NCI-H1417 (cell line): ENCODE measurements around the gene TMEM141.

Experiments
- DNase-seq, 3 experiments: peaks; one replicate each; lab custom pipeline; 2025; lab: John Stamatoyannopoulos, UW

Gene TMEM141

DNA sequence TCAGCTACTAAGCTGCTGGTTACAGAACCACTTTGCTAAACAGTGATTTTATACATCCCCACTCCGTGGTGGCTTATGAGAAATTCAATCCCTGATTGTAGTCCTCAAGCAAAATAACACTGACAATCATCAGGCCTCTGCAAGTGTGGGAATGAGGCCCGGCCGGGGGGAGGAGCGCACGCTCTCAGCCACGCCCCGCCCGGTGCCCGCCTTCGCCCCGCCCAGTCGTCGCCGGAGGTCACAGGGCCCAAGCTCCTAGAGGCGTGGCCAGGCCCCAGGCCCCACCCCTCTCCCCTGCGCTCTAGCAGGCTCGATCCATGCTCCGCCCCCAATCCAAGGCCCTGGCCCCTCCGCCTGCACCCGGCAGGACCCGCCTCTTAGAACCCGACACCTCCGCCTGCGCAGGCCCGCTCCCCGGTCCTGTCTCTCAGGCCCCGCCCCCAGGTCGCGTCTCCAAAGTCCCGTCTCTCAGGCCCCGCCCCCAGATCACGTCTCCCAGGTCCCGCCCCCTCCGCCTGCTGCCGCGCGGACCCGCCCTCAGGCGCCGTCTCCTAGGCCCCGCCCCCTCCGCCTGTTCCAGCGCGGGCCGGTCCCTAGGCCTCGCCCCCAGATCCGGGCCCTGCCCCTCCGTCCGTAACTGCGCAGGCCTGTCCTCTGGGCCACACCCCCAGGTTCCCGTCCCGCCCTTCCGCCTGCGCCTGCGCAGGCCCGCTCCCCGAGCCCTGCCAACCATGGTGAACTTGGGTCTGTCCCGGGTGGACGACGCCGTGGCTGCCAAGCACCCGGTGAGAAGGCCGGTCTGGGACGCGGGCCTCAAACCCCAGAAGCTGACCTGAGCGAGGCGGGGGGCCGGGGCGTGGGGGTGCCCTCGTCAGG, at the start of gene TMEM141:
Gene TMEM141 (plus strand): TSS at position 705 of the 876 bp plus-strand sequence. CDS start 27 bp downstream, at position 732.
- peak; percentile 97 to 100 (median 99) for DNase-seq

DNA sequence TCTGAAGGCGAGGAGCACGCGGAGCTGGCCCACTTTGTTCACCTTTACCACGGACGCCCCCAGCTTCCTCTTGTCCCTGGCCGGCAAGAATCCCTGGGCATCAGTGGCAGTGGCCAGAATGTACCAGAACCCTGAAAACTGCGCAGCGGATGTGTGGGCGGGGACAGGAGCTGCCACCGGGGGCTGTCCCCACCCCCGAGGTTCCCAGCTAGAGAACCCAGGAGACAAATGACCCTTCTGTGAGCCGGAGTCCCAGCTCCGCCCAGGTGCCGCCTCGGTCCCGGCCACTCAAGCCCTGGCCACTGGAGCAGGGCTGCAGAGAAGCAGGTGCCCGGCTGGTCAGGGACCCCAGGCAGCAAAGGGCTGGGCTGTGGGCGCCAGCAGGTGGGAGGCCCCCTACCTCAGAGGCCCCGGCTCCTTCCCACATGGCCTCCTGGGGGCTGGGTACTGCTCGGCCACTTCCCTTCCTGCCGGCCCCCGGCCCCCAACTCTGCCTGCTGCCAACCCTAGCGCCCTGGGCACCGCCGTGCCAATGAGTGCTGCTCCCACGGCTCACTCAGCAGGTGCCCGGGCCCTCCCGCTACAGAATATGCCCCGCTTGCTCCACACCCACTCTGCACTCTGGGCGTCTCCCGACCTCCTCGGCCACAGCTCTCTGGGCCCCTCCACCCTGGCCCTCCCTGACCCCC, 49.1 kb upstream of the TMEM141 start:
- DNase-seq, result peak in 2 of 3 experiments; percentile 62 to 75

DNA sequence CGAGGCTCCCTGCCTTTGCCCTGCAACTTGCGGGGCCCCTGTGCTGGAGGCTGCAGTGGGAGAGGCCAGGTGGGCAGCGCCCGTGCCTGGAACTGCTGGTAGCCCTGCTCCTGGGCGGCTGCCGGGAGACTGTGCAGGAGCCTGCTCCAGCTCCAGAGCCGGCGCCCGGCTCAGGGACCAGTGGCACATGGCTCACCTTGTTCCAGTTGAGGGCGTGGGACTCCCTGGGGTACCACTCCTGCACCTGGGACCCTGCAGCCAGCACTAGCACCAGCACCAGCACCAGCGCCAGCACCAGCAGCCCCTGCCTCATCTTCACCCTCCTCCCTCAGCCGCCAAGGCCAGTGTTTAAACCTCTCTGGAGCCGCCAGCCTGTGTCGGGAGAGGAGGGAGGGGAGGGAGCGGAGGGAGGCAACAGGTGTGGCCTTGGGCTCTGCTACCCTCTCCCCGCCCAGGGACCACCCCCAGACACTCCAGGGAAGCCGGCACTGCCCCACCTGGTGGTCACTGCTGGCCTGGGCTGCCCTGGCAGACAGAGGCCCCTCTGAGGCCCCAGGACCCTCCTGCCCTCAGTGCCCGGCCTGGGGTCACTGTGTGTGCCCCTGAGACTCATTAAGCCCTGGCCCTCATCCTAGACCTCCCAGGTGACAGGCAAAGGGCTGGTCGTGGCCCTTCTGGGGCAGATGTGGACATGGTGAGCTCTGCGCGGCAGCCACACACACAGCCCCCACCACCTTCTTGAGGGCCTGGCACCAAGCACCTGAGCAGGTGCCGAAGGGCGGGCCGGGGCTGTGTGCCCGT, 48.4 kb upstream of the TMEM141 start, which contains the start of gene LCN10:
Gene LCN10 (minus strand): TSS at position 350 of the 801 bp plus-strand sequence. CDS start 37 bp downstream, at position 313.
- DNase-seq, result peak in 2 of 3 experiments; percentile 77 to 87

DNA sequence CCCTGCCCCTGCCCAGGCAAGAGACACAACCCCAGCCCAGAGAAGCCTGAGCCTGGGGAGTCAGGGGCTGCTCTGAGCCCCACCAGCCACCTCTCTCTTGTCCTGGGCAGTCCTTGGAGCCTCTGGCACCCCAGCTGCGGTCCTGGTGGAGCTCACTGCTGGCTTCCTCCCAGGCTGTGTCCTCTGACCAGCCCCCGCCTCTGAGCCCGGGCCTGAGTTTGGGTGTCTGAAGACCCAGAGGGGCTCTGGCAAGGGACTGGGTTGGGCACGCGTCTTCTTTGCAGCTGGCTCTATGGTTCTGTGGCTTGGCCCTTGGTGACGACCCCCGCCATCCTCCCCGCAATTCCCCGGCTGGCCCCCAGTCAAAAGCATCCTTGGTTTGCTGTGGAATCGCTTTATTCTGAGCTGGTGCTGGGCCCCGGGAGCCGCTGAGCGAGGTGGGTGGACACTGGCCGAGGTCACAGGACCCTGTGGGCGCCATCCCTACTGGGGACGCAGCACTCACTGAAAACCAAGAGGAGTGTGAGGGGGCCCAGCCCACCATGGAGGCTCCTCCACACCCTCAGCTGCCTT, 47.4 kb upstream of the TMEM141 start:
- no peak for DNase-seq

- DNase-seq, result no peak
Observed at GRCh38 chr9:136744773-136745172, 46.4 kb upstream of the TMEM141 start.

GRCh38 chr9:136745389-136746154, 45.6 kb upstream of the TMEM141 start:
- no peak for DNase-seq

GRCh38 chr9:136746155-136746490, 45.0 kb upstream of the TMEM141 start:
- no peak for DNase-seq

DNA sequence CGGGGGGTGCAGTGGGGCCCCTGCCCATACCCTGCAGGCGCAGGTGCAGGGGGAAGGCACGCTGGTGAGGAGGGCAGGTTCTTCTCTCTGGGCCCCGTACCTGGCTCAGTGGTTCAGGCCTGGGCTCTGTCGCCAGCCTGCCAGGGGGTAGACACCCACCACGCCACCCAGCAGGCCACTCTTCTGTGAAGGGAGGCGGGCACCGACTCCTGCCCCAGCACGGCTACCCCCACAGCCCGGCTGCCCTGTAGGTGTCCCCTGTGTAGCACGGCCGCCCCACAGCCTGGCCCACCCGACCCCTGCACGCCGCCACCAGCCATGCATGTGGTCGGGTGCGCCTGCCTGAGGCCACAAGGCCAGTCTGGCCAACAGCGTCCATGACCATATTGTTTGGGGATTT, 44.5 kb upstream of the TMEM141 start:
- no peak for DNase-seq

GRCh38 chr9:136747161-136748060, 43.7 kb upstream of the TMEM141 start:
- no peak for DNase-seq

DNA sequence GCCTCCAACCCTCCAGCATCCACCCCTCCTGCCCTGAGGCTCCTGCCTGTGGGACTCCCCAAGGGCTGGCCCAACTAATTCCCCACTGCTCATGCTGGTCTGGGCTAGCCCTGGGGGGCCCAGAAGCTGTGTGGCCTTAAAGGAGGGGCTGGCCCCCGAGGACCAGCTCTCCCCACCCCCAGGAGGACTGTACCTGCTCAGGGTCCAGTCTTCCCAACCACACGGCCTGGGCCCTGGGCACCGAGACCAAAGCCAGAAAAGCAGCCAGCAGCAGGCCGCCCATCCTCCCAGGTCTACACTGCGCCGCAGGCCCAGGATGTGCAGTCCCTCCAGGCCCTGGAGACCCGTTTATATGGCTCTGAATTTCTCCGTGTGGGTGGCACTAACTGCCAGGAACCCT, 42.9 kb upstream of the TMEM141 start, which contains the start of gene LCN6:
Gene LCN6 (minus strand): TSS at position 325 of the 400 bp plus-strand sequence. CDS start 42 bp downstream, at position 283.
- DNase-seq, result no peak

DNA sequence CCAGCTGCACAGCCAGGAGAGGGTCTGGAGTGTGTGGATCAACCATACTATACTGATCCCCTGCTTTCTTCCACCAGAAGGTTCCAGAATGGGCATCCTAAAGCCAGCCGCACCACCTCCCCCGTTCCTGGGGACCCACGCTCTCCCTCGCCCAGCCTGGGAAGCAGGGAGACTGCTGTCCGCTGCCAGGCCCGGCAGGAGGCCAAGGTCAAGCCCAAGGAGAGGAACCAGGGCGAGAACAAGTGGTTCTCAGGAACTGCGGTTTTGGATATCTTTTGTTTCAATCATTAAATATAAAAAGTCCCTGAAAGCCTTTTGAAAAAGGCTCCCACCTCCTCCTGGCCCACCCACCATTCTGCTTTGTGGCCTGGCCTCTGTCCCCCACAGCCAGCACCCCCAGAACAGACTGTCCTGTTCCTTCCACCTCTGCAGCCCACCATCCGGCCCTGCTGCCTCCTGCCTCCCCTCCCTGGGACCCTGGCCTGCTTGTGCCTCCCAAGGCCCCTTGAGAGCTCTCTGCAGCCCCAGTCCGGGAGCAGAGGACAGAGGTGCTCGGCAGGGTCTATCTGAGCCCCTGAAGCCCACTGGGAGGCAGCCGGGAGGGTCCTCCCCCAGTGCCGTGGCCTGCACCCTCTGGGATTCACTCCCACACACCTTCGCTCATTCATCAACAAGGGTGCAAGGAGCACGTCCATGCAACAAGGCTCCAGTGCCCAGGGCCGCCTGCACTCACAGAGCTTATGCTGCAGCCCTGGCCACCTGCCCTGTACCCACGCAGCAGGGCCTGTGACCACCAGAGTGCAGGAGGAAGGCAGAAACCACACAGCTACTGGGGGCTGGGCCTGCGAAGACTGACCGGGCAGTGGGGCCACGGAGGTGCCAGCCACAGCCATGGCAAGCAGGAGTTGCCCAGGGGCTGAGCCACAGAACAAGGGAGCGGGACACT, 42.2 kb upstream of the TMEM141 start:
- no peak for DNase-seq

- DNase-seq, result no peak
Observed at GRCh38 chr9:136750526-136750925, 40.6 kb upstream of the TMEM141 start.

- DNase-seq, result no peak
Observed at GRCh38 chr9:136751244-136751643, 39.9 kb upstream of the TMEM141 start.

DNA sequence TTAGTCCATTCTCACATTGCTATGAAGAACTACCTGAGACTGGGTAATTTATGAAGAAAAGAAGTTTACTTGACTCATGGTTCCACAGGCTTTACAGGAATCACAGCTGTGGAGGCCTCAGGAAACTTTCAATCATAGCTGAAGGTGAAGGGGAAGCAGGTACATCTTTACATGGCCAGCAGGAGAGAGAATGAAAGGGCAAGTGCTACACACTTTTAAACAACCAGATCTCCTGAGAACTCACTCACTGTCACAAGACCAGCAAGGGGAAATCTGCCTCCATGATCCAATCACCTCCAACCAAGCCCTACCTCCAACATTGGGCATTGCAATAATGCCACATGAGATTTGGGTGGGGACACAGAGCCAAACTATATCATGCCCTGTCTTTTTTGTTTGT, 39.3 kb upstream of the TMEM141 start:
- no peak for DNase-seq

- DNase-seq, result no peak
Observed at GRCh38 chr9:136753371-136754058, 37.6 kb upstream of the TMEM141 start.

DNA sequence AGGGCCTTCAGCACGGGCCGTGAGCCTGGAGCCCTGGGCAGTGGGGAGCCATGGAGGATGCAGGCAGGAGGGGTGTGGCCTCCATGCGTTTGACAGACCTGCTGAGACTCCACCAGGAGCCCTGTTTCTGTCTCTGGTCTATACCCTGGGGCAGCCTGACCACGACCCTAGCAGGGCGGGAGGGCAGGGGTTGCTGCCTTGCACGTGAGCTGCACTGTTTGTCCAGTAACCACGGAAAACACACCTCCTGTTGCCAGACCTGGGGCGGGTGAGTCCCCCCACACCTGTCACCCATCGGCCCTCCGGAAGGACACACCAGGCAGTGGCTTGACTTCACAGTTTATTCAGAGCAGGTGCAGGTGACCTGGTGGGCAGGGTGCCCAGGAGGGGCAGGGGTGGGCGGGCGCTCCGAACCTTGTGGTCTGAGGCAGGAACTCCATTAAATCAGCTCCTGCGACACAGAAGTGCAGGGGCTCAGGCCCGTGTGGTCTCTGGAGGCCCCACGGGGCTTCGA, 37.0 kb upstream of the TMEM141 start:
- DNase-seq, result peak in 2 of 3 experiments; percentile 61 to 84

GRCh38 chr9:136754626-136755301, 36.4 kb upstream of the TMEM141 start:
- no peak for DNase-seq
